ENCODE data around the gene PRPF38A. TPM values are rescaled to one million over a fixed set of nuclear protein-coding genes. Genes with fewer than 3 reads are reported as not detected.

The PRPF38A gene
- total RNA-seq, 1 experiment from 2014 or later: 37.4 TPM

DNA sequence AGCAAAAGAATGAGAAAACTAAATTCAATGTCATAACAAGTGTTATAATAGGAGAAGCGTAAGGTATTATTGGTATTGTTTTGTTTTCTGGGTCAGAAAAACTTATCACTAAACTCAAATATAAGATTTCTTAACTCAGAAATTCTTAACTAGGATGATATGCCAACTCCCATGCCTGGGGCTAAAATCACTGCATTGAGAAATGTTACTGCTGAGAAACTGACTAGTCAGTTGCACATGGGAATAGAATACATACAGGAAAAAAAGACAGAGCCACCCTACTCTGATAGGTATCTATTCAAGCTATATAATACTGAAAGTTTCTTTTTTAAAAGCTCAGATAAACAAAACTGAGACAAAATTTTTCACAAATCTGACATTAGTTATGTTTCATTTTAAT, 56.3 kb downstream of the PRPF38A start:
- DNase-seq (ENCODE audit: low read depth): no peak

DNA sequence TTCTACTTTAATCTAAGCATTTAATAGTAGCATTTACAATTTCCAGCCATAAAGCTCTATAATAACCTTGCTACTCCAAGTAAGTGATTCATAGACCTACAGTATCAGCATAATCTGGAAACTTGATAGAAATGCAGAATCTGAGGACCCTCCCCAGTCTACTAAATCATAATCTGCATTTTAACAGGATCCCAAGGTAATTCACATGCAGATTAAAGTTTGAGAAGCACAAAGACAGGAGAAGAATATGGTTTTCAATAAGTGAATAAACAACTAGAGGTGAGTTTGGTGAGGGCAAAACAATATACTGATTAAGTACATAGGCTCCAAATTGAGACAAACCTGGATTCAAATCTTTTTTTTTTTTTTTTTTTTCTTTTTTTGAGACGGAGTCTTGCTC, 57.4 kb downstream of the PRPF38A start:
- DNase-seq (ENCODE audit: low read depth): no peak

DNA sequence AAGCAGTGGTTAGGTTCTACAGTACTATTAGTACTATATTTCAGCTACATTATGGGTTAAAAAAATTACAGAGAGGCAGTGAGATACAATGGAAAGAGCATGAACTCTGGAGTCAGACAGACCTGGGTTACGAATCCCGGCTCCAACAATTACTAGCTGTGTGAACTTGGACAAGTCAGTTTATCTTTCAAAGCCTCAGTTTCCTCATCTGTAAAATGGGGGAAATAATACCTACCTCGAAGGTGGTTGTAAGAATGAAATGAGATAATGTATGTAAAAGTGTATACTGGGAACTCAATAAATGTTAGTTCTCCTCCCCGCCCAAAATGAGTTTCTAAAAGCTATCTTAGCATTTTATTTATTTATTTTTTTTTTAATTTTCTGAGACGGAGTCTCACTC, 59.5 kb downstream of the PRPF38A start:
- no peak for DNase-seq (ENCODE audit: low read depth)

DNA sequence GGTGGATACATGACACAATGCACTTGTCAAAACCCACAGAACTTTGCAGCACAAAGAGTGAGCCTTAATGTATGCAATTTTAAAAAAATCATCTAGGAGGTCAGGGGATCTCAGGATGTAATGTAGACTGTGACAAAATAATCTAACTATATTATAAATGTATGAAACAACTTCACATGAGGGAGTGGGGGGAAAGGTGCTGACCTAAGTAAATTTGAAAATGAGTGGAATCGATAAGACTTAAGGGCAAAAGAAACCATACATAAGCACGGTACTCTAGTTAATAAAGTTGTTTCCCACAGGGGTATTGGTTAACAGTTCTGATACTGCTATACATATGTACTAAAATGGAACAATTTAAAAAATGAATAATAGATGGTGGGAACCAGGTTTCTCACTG, 64.7 kb downstream of the PRPF38A start:
- no peak for DNase-seq (ENCODE audit: low read depth)

Other genes starting within 250 kb of the PRPF38A start
- 23.4 and 25.2 TPM in 2 replicates for gene CC2D1B, start 38.4 kb upstream of the PRPF38A start, total RNA-seq (2014; rRNA removed; shearing (Covaris generic))
- gene ORC1, start 179 bp upstream of the PRPF38A start, total RNA-seq (2014; rRNA removed; shearing (Covaris generic)): 32.6 and 39.5 TPM in 2 replicates
- gene TUT4, start 148.5 kb downstream of the PRPF38A start, total RNA-seq (2014; rRNA removed; shearing (Covaris generic)): 15.5 and 29.6 TPM in 2 replicates
- gene GPX7, start 197.8 kb downstream of the PRPF38A start, total RNA-seq (2014; rRNA removed; shearing (Covaris generic)): 12.7 and 25.4 TPM in 2 replicates
- gene SHISAL2A, start 228.6 kb downstream of the PRPF38A start, total RNA-seq (2014; rRNA removed; shearing (Covaris generic)): 0.17 TPM in 1 of 2 replicates, not detected in the other

Data from Daoy (cell line).